GM19468 (cell line): ENCODE measurements around the gene CD80.

Experiments
- ATAC-seq: cut with Tn5 transposase; IDR thresholded peaks from one replicate; pipeline ENCODE4 v1.9.1; 2021; ENCODE audit warnings: mild to moderate bottlenecking, moderate library complexity, moderate number of reproducible peaks; ENCODE audit not compliant: unreplicated experiment; ENCODE audit errors: extremely low read depth

CD80 gene

GRCh38 chr3:119550192-119550910, 9.1 kb downstream of the CD80 start:
- ATAC-seq = no peak

- no peak for ATAC-seq
These were observed 11.1 kb downstream of the CD80 start for GRCh38 chr3:119548341-119548740.

- no peak for ATAC-seq
These were observed 12.2 kb downstream of the CD80 start for GRCh38 chr3:119547227-119547626.

GRCh38 chr3:119543147-119543546, 16.3 kb downstream of the CD80 start:
- ATAC-seq = no peak

DNA sequence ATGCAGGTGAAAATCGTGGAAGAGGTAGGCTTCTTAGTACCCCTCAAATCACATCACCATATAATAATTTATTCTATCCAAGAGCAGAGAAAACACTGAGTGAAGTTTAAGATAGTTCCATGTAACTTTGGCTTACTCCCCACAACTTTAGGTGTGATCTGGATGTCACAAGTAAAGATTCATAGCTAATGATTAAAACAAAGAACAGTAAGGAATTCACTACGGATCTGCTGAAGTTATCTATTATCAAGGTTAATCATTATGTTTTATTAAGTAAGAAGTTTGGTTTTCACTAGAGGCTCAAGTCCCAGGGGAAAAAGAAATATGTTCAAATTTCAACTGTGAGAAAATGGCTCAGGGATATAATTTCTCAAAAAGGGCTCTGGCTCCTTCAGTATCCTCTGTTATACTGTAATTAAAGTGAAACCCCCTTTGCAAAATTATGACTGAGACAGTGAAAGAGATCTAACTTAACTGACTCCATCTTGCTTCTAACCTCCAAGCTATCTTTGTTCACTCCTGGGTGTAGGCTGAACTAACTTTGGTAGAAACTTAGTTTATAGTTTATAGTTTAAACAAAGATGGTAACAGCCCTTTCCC, 17.1 kb downstream of the CD80 start:
- ATAC-seq = no peak

DNA sequence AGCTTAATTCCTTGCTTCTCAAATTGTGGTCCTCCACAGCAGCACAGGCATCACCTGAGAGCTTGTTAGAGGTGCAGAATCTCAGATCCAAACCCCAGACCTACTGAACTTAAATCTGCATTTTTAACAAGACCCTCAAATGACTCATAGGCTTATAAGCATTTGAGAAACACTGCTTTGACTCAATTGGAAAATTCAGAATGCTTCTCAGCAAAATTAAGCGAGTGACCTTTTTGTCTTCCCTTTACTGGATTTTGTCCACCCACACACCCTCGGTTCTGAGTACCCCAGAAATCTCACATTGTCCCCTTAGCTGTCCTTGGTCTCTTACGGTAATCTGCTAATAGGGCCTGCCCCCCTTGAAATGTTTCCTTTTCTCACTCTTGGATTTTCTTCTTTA, 17.9 kb downstream of the CD80 start:
- ATAC-seq = no peak

- no peak for ATAC-seq
These were observed 20.6 kb downstream of the CD80 start for GRCh38 chr3:119538772-119539171.

DNA sequence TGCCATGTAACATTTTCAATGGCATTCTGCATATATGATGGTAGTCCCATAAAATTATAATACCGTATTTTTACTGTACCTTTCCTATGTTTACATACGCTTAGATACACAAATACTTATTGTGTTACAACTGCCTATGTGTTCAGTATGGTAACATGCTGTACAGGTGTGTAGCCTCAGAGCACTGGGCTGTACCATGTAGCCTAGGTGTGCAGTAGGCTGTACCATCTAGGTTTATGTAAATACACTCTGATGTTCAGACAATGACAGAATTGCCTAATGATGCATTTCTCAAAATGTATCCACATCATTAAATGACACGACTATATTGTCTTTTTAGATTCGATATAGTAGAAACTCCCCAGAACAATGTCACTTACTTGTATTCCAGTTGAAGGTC, 22.7 kb downstream of the CD80 start:
- no peak for ATAC-seq

- ATAC-seq = no peak
These were observed 25.1 kb downstream of the CD80 start for GRCh38 chr3:119534296-119534695.

DNA sequence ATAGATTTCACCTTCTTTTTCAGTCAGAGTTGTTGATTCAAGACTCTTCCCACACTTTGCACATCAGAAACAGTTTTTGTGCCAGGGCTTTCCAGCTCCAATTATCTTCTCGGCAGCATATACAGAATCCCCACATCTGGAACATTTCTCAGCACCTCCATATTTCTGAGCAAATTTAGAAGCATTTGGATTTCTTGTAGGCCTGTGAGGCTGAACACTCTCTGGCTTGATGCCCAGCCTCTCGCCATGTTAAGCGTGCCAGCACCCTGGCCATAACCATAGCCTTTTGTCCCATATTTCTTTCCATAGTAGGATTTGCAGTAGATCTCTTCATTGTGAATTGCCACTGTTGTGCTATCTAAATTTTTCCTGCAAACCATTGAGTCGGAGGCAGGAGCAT, 28.3 kb downstream of the CD80 start:
- no peak for ATAC-seq

GRCh38 chr3:119530456-119530855, 29.0 kb downstream of the CD80 start:
- ATAC-seq = no peak

DNA sequence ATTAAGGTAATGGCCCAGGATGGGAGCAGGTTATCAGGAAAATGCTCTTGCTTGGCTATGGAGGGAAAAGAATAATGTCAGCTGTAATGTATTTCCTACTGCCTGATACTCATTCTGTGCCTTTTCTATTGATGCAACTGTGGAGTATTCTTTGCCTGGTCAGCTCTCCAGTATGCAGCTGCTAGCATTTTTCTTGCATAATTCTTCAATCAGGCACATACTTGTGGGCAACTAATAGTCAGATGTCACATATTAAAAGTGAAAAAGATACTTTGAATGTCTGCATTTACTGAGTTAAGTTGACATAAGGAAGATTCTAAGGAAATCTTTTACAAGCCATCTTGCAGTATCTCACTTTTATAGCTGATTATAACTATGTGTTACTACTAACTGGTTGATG, 29.5 kb downstream of the CD80 start:
- no peak for ATAC-seq

GRCh38 chr3:119527714-119528113, 31.7 kb downstream of the CD80 start:
- no peak for ATAC-seq

DNA sequence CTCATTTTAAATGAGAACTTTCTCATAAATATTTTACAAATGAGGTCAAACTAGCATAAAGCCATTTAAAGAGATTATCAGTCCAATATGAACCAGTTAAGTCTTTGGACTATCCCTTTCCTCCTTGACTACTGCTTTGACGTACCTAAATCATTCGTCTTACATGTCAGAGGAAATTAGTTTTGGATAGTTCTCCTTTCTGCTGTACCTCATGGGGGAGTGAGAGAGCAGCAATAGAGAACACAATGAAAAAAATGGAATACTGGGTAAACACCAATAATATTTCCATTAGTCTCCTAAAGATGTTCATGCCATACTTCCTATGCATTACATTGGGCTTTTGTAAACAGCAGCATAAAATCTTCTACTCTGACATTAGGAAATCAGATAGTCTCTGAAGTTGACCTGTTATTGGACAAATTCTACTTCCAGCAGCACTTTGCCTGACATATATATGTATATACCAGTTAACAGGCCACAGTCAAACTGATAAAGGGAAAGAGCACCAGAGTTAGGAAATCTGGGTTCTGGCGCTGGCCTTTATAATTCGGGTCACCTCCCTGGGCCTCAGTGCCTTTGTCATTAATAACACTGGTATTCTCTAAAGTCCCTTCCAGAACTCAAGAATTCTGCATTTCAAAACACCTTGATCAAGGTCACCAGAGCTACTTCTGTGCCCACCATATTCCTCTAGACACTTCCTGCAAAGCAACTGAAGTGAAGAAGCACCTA, 34.3 kb downstream of the CD80 start:
- no peak for ATAC-seq

DNA sequence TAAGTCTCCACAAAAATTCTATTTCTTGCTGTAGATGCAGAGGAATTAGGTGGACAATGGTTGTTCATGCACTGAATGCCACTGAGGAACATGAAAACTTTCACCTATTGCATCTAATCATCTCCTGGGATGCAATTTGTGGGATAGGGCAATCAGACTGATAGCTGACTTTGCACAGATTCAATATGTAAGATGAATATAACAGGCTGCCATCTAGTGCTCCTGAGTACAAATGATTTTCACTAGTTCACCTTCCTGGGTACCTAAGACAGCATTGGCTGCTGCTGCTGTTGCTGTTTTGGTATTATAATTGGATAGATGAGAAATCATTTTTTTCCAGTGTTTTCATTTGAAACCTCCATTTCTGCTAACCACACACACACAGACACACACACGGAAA, 41.4 kb downstream of the CD80 start:
- no peak for ATAC-seq

GRCh38 chr3:119517112-119517511, 42.3 kb downstream of the CD80 start:
- ATAC-seq = no peak

DNA sequence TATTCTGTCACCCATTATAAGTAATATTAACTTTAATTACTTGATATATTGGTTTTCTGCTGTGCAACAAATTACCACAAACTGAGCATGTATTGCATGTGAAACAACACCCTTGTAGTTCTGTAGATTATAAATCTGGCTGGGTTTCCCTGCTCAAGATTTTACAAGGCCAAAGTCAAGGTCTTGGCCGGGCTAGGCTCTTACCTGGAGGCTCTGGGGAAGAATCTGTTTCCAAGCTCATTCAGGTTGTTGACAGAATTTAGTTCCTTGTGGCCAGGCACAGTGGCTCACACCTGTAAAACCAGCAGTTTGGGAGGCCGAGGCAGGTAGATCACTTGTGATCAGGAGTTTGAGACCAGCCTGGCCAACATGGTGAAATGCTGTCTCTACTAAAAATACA, 44.8 kb downstream of the CD80 start:
- ATAC-seq = no peak

GRCh38 chr3:119510690-119511089, 48.7 kb downstream of the CD80 start:
- no peak for ATAC-seq

- no peak for ATAC-seq
These were observed 51.1 kb downstream of the CD80 start for GRCh38 chr3:119508172-119508845.

DNA sequence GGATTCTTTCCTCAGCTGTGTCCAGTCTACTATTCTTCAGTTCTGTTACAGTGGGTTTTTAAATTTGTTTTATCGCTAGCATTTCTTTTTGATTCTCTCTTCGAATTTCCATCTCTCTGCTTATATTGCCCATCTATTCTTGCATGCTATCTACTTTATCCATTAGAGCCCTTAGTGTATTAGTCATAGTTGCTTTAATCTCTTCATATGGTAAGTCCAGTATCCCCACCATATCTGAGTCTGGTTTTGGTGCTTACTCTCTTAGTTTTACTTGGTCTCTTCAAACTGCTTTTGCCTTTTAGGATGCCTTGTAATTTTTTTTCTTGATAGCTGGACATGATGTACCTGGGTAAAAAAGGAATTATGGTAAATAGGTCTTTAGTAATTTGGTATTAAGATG, 52.0 kb downstream of the CD80 start:
- no peak for ATAC-seq

DNA sequence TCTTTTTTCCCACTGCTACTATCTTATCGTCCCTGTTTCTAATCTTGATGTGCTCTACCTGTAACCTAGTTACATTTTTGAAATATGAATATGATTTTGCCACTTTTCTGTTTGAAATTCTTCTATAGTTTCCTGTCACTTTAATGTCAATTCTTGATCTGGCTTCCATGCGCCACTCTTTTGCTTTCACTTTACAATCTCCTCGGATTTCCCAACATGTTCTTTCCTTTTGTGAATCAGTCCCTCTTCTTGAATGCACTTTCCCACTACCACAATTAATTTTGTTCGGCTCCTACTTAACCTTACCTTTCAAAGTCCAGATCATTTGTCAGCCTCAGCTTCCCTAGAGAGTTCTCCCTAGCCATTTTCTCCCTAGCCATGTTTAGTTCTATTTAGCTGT, 52.8 kb downstream of the CD80 start:
- ATAC-seq = no peak
